ENCODE results near the gene PDGFC.

PDGFC gene

DNA sequence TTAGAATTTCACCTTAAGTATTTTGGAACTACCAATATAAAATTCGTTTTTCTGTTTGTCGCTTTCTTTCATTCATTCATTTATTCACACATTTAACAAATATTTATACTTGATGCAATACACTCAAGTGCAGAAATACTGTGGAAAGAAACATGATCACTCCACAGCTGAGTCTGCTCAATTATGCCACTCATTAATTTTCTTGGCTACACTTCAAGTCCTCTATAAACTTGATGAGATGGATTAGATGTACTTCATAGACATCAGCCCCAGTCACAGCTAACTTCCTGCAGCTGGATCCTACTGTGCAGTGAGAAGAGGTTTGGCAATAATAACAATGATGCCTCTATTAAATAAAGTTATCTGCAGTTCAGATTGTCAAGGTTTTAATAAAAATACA, 208.1 kb downstream of the PDGFC start:
- POLR2A ChIA-PET: no interaction called here
- CTCF ChIA-PET: no interaction called here
- TF ChIP-seq, protein P1, sequence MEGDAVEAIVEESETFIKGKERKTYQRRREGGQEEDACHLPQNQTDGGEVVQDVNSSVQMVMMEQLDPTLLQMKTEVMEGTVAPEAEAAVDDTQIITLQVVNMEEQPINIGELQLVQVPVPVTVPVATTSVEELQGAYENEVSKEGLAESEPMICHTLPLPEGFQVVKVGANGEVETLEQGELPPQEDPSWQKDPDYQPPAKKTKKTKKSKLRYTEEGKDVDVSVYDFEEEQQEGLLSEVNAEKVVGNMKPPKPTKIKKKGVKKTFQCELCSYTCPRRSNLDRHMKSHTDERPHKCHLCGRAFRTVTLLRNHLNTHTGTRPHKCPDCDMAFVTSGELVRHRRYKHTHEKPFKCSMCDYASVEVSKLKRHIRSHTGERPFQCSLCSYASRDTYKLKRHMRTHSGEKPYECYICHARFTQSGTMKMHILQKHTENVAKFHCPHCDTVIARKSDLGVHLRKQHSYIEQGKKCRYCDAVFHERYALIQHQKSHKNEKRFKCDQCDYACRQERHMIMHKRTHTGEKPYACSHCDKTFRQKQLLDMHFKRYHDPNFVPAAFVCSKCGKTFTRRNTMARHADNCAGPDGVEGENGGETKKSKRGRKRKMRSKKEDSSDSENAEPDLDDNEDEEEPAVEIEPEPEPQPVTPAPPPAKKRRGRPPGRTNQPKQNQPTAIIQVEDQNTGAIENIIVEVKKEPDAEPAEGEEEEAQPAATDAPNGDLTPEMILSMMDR (IDR thresholded peaks at IDR 0.05; ENCODE audit: control extremely low read depth, extremely low read depth, low read depth, missing control alignments): no peak
- DNase-seq (ENCODE audit: extremely low spot score): no peak

DNA sequence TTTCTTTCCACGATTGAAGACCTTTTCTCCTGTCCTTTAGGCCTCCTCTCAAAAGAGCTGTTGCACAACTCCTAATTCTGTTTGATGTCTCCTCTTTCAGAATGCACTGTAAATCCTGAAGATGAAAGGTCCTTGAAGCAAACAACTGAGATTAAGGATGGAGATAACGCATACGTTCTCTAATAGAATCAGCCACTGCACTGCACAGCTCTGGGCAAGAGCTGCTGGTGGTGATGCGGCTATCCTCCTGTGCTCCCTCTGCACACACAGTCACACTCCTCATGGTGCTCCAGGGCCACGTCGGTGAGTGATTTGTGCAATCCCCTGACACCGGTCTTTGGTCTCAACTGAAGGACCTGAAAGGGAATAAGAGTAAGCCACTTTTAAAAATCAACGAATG, 208.7 kb downstream of the PDGFC start:
- ChIA-PET CTCF (interaction anchor here (1.1 kb wide), 1 partner anchor 14 kb away, joined by 3 read pairs; no protein-coding TSS in a partner anchor), POLR2A (no interaction called here)
- TF ChIP-seq, protein P1 (IDR thresholded peaks at IDR 0.05; ENCODE audit: control extremely low read depth, extremely low read depth, low read depth, missing control alignments): no peak
- DNase-seq (ENCODE audit: extremely low spot score): no peak

DNA sequence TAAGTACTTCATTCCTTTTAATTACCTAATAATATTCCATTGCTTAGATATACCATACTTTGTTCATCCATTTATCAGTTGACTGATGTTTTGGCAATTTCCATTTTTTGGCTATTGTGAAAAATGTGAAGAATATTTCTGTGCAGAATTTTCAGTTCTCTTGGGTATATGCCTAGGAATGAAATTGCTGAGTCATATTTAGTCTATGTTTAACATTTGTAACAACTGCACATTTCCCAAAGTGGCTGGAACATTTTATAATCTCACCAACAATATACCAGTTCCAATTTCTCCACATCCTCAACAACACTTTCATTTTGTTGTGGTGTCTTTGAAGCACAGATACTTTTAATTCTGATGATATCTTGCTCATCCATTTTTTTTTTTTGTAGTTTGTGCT, 215.5 kb downstream of the PDGFC start:
- TF ChIP-seq, protein P1 (IDR thresholded peaks at IDR 0.05; ENCODE audit: control extremely low read depth, extremely low read depth, low read depth, missing control alignments): no peak
- CTCF ChIA-PET: no interaction called here
- POLR2A ChIA-PET: no interaction called here
- DNase-seq (ENCODE audit: extremely low spot score): no peak

DNA sequence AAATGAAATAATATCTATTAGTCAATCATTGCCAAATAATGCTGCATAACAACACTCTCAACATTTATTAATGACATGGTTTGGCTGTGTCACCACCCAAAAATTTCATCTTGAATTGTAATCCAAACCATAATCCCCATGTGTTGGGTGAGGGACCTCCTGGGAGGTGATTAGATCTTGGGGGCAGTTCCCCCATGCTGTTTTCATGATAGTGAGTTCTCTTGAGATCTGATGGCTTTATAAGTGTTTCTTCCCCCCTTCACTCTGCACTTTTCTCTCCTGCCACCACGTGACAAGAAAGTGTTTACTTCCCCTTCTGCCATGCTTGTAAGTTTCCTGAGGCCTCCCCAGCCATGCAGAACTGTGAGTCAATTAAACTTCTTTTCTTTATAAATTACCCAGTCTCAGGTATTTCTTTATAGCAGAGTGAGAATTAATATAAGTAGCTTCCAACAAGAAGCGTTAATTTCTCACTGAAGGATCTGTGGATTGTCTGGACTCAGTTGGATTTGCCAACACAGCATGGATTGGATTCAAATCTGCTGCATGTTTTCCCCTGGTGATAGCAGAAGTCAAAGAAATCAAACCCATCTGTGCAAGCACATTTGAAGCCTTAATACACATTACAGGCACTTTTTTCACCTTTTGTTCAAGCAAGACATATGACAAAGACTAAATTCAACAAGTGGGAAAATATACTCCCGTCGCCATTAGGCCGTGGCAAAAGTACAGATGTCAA, 216.6 kb downstream of the PDGFC start:
- CTCF ChIA-PET: no interaction called here
- POLR2A ChIA-PET: no interaction called here
- TF ChIP-seq, protein P1 (IDR thresholded peaks at IDR 0.05; ENCODE audit: control extremely low read depth, extremely low read depth, low read depth, missing control alignments): no peak
- DNase-seq (ENCODE audit: extremely low spot score): no peak

DNA sequence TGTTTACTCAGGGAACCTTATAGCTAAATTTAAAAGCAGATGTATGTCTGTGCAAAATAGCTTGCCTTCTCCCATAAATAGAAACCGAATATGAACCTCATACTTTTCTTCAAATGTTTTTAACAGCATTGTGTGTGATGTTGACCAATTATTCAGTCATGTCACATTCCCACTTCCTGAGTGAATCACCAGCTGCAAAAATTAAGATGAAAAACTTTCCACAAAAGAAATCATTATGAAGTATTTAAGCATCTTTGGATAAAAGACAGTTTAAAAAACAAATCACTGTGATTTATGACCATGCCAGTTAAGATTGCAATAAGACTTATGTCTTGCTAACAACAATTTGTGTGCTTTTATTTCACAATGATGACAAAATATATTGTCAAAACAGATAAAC, 220.1 kb downstream of the PDGFC start:
- ChIA-PET CTCF (interaction anchor here (0.6 to 1.7 kb wide), 2 partner anchors 10 to 14 kb away, joined by 3 to 4 read pairs; no protein-coding TSS in a partner anchor), POLR2A (no interaction called here)

DNA sequence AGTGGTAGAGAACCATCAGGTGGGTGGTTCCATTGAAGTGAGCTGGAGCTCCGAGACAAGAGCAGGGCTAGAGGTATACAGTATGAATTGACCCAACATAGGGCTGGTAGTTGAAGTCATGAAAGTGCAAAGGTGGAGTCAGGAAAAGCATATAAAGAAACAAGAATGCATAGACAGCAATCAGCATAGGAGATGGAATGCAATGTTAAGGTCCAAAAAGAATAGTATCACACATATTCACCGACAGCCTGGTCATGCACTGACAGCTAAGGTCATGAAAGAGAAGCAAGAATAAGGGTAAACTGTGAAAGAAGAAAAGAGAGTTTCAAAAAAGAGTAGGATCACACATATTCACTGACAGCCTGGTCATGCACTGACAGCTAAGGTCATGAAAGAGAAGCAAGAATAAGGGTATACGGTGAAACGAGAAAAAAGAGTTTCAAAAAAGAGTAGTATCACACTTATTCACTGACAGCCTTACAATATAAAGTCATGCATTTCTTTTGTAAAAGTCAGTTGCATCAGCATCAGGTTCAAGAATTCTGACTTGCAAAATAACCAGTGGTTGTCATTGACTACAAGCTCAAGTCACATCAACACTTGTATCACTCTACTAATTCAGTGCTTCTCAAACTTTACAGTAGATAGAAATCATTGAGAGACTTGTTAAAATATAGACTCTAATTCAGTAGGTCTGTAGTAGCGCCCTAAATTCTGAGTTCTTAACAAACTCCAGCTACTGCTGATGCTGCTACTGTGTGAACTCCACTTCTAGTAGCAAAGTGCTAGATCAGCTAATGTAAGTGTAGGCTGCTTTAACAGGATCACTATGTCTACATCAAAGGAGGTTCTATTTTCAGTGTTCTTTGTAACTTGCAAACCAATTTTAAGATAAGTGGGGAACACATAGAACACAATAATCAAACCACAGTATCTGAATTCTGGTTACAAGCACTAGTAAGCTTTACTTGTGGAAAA, 221.9 kb downstream of the PDGFC start:
- ChIA-PET CTCF (interaction anchor here (1.5 to 1.7 kb wide), 2 partner anchors 13 to 16 kb away, joined by 3 to 4 read pairs; no protein-coding TSS in a partner anchor), POLR2A (no interaction called here)
- TF ChIP-seq, protein P1 (IDR thresholded peaks at IDR 0.05; ENCODE audit: control extremely low read depth, extremely low read depth, low read depth, missing control alignments): no peak
- DNase-seq (ENCODE audit: extremely low spot score): no peak

More for the DNA sequence above, 220.1 kb downstream of the PDGFC start:
- TF ChIP-seq, protein P1 (IDR thresholded peaks at IDR 0.05; ENCODE audit: control extremely low read depth, extremely low read depth, low read depth, missing control alignments): no peak
- no peak for DNase-seq (ENCODE audit: extremely low spot score)
